ENCODE results near the gene SCAPER.

The SCAPER gene

GRCh38 chr15:76380249-76380648, 524.9 kb downstream of the SCAPER start:
- Histone ChIP-seq H3K4me3 (ENCODE audit: low read length) (no peak overlapping the region), H3K27ac (ENCODE audit: low read length) (no peak overlapping the region), H3K9me3 (ENCODE audit: control insufficient read depth, insufficient read depth, low read length) (no peaks in the 10 kb centered on the region), H3K27me3 (ENCODE audit: control insufficient read depth, insufficient read depth, low read length) (no peaks in the 10 kb centered on the region), H3K36me3 (ENCODE audit: control insufficient read depth, insufficient read depth, low read length) (no peaks in the 10 kb centered on the region), H3K4me1 (ENCODE audit: control insufficient read depth, insufficient read depth, low read length) (no peaks in the 10 kb centered on the region)
- DNase-seq (ENCODE audit: low read depth, low spot score): no peak
- no CpG with 5 or more reads among the region's 1 CpG for WGBS (ENCODE audit: insufficient coverage, insufficient read length)

DNA sequence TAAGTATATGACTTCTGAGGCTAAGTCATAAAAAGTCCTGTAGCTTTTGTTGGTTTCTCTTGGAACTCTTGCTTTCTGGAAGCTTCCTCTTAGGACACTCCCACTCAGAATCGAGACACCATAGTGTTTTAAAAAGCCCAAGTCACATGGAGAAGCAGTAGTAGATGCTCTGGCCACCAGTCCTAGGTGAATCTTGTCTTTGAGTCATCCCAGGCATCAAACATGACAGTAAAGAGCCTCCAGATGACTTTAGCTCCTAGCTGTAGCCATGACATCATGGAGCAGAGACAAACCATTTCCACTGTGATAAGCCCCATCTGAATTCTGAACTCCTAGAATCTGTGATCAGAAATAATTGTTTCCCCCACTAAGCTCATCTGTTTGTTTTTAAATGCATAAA, 526.4 kb downstream of the SCAPER start:
- no peak for DNase-seq (ENCODE audit: low read depth, low spot score)

DNA sequence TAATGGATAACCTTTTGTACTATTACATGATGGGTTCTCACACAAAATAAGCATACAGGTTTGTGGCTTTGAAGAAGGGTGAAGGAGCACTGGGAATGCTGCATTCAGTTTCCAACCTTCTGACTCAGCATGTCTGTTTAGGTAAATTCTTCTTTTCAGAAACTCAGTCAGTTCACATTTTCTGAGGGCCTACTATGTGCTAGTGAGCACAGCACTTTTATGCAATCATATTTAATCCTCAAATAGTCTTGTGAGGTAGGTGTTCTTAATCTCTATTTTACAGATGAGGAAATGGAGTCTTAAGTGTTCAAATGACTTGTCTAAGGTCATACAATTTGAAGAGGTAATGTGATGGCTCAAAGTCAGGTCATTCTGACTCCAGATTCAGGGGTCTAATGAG, 527.4 kb downstream of the SCAPER start:
- Histone ChIP-seq H3K27ac (ENCODE audit: low read length) (no peak overlapping the region), H3K27me3 (ENCODE audit: control insufficient read depth, insufficient read depth, low read length) (no peaks in the 10 kb centered on the region), H3K4me1 (ENCODE audit: control insufficient read depth, insufficient read depth, low read length) (no peaks in the 10 kb centered on the region), H3K9me3 (ENCODE audit: control insufficient read depth, insufficient read depth, low read length) (no peaks in the 10 kb centered on the region), H3K4me3 (ENCODE audit: low read length) (no peak overlapping the region), H3K36me3 (ENCODE audit: control insufficient read depth, insufficient read depth, low read length) (no peaks in the 10 kb centered on the region)
- no peak for DNase-seq (ENCODE audit: low read depth, low spot score)

More for the DNA sequence above, 526.4 kb downstream of the SCAPER start:
- no peaks in the 10 kb centered on the region for H3K9me3 ChIP-seq (ENCODE audit: control insufficient read depth, insufficient read depth, low read length)
- no peak overlapping the region for H3K4me3 ChIP-seq (ENCODE audit: low read length)
- WGBS (ENCODE audit: insufficient coverage, insufficient read length): no CpG with 5 or more reads among the region's 1 CpG
- H3K36me3 ChIP-seq (ENCODE audit: control insufficient read depth, insufficient read depth, low read length): no peaks in the 10 kb centered on the region
- H3K27ac ChIP-seq (ENCODE audit: low read length): no peak overlapping the region
- no peaks in the 10 kb centered on the region for H3K27me3 ChIP-seq (ENCODE audit: control insufficient read depth, insufficient read depth, low read length)
- H3K4me1 ChIP-seq (ENCODE audit: control insufficient read depth, insufficient read depth, low read length): no peaks in the 10 kb centered on the region

GRCh38 chr15:76377217-76377616, 527.9 kb downstream of the SCAPER start:
- no CpG with 5 or more reads among the region's 2 CpGs for WGBS (ENCODE audit: insufficient coverage, insufficient read length)
- H3K4me1 ChIP-seq (ENCODE audit: control insufficient read depth, insufficient read depth, low read length): no peaks in the 10 kb centered on the region
- no peak overlapping the region for H3K27ac ChIP-seq (ENCODE audit: low read length)
- H3K9me3 ChIP-seq (ENCODE audit: control insufficient read depth, insufficient read depth, low read length): no peaks in the 10 kb centered on the region
- DNase-seq (ENCODE audit: low read depth, low spot score): no peak
- no peaks in the 10 kb centered on the region for H3K27me3 ChIP-seq (ENCODE audit: control insufficient read depth, insufficient read depth, low read length)
- H3K4me3 ChIP-seq (ENCODE audit: low read length): no peak overlapping the region
- no peaks in the 10 kb centered on the region for H3K36me3 ChIP-seq (ENCODE audit: control insufficient read depth, insufficient read depth, low read length)

DNA sequence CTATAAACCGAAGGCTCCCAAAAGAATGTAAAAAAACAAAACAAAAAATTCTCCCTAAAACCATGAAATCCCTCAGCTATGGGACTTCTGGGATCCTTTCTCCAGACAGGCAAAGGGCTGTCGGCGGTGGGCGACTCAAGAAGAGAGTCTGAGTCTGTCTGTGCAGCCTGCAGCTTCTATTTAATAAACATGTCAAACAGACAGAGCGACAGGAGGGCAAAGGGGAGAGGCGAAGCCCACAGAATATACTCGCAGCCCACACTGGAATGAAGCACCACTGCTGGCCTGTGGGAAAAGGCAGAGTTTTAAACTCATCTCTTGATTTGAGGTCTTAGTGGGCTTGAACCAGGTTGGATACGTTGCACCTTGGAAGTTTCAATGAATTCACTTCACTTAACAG, 528.3 kb downstream of the SCAPER start:
- Histone ChIP-seq H3K36me3 (ENCODE audit: control insufficient read depth, insufficient read depth, low read length) (no peaks in the 10 kb centered on the region), H3K4me3 (ENCODE audit: low read length) (no peak overlapping the region), H3K9me3 (ENCODE audit: control insufficient read depth, insufficient read depth, low read length) (no peaks in the 10 kb centered on the region), H3K27ac (ENCODE audit: low read length) (no peak overlapping the region), H3K4me1 (ENCODE audit: control insufficient read depth, insufficient read depth, low read length) (no peaks in the 10 kb centered on the region), H3K27me3 (ENCODE audit: control insufficient read depth, insufficient read depth, low read length) (no peaks in the 10 kb centered on the region)
- no CpG with 5 or more reads among the region's 8 CpGs for WGBS (ENCODE audit: insufficient coverage, insufficient read length)
- DNase-seq (ENCODE audit: low read depth, low spot score): no peak

- no peaks in the 10 kb centered on the region for H3K4me1 ChIP-seq (ENCODE audit: control insufficient read depth, insufficient read depth, low read length)
- no peak overlapping the region for H3K4me3 ChIP-seq (ENCODE audit: low read length)
- WGBS (ENCODE audit: insufficient coverage, insufficient read length): no CpG with 5 or more reads among the region's 3 CpGs
- H3K9me3 ChIP-seq (ENCODE audit: control insufficient read depth, insufficient read depth, low read length): no peaks in the 10 kb centered on the region
- peak; percentile 4 for DNase-seq (ENCODE audit: low read depth, low spot score)
- no peak overlapping the region for H3K27ac ChIP-seq (ENCODE audit: low read length)
- H3K27me3 ChIP-seq (ENCODE audit: control insufficient read depth, insufficient read depth, low read length): no peaks in the 10 kb centered on the region
- no peaks in the 10 kb centered on the region for H3K36me3 ChIP-seq (ENCODE audit: control insufficient read depth, insufficient read depth, low read length)
Observed at GRCh38 chr15:76376029-76376428, 529.1 kb downstream of the SCAPER start.

- no peak for DNase-seq (ENCODE audit: low read depth, low spot score)
- H3K27me3 ChIP-seq (ENCODE audit: control insufficient read depth, insufficient read depth, low read length): no peaks in the 10 kb centered on the region
- no peaks in the 10 kb centered on the region; the same call in 1 of the 2 replicates for H3K4me1 ChIP-seq (ENCODE audit: control insufficient read depth, insufficient read depth, low read length)
- no peaks in the 10 kb centered on the region for H3K9me3 ChIP-seq (ENCODE audit: control insufficient read depth, insufficient read depth, low read length)
- WGBS (ENCODE audit: insufficient coverage, insufficient read length): no CpG with 5 or more reads among the region's 11 CpGs
- no peak overlapping the region for H3K27ac ChIP-seq (ENCODE audit: low read length)
- no peak overlapping the region for H3K4me3 ChIP-seq (ENCODE audit: low read length)
- H3K36me3 ChIP-seq (ENCODE audit: control insufficient read depth, insufficient read depth, low read length): no peaks in the 10 kb centered on the region
Observed at GRCh38 chr15:76368122-76368621, 537.0 kb downstream of the SCAPER start.

DNA sequence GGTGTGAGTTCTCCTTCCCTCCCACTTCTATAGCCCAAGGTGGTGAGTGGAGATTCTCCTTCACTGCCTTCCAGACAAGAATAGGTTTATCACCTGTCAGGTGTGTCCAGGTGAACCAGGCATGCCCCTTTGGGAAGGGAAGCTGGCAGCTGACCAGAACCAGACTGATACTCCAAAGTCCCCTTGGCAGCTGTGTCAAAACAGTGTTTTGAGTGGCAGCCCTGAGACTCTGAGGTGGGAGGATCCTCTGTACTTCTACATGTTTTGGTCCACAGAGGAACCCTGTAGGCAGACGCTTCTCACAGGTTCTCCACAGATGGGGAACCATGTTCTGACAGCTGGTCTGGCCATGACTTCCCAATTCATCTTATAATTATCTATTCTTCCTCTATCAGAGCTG, 538.4 kb downstream of the SCAPER start:
- no peaks in the 10 kb centered on the region for H3K36me3 ChIP-seq (ENCODE audit: control insufficient read depth, insufficient read depth, low read length)
- H3K4me3 ChIP-seq (ENCODE audit: low read length): no peak overlapping the region
- no peaks in the 10 kb centered on the region for H3K27me3 ChIP-seq (ENCODE audit: control insufficient read depth, insufficient read depth, low read length)
- DNase-seq (ENCODE audit: low read depth, low spot score): no peak
- H3K9me3 ChIP-seq (ENCODE audit: control insufficient read depth, insufficient read depth, low read length): no peaks in the 10 kb centered on the region
- H3K27ac ChIP-seq (ENCODE audit: low read length): no peak overlapping the region
- no peaks in the 10 kb centered on the region; the same call in 1 of the 2 replicates for H3K4me1 ChIP-seq (ENCODE audit: control insufficient read depth, insufficient read depth, low read length)
- WGBS (ENCODE audit: insufficient coverage, insufficient read length): no CpG with 5 or more reads among the region's 1 CpG

GRCh38 chr15:76363251-76363650, 541.9 kb downstream of the SCAPER start:
- Histone ChIP-seq H3K27me3 (ENCODE audit: control insufficient read depth, insufficient read depth, low read length) (no peaks in the 10 kb centered on the region), H3K4me3 (ENCODE audit: low read length) (no peak overlapping the region), H3K4me1 (ENCODE audit: control insufficient read depth, insufficient read depth, low read length) (no peaks in the 10 kb centered on the region; the same call in 1 of the 2 replicates), H3K36me3 (ENCODE audit: control insufficient read depth, insufficient read depth, low read length) (no peaks in the 10 kb centered on the region), H3K27ac (ENCODE audit: low read length) (no peak overlapping the region), H3K9me3 (ENCODE audit: control insufficient read depth, insufficient read depth, low read length) (no peaks in the 10 kb centered on the region)
- WGBS (ENCODE audit: insufficient coverage, insufficient read length): no CpG with 5 or more reads among the region's 2 CpGs
- DNase-seq (ENCODE audit: low read depth, low spot score): no peak

DNA sequence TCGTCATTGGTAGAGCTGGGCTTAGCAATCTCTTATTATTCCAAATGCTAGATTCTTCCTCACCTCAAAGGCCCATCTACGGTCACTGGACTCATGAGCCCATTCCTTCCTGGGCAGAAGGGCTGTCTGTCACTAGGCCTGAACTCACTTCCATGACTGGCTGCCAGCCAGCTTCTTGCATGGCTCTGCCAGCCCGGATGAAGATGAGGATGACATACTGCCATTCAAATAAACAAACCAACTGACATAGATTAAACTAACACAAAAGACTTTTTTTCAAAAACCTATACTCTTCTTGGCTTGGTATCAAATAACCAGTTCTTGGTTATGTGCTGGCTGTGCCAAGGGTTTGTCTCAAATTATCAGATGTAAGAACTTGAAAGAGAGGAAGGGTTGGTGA, 544.7 kb downstream of the SCAPER start:
- Histone ChIP-seq H3K4me1 (ENCODE audit: control insufficient read depth, insufficient read depth, low read length) (no peaks in the 10 kb centered on the region), H3K27ac (ENCODE audit: low read length) (no peak overlapping the region), H3K4me3 (ENCODE audit: low read length) (no peak overlapping the region), H3K27me3 (ENCODE audit: control insufficient read depth, insufficient read depth, low read length) (no peaks in the 10 kb centered on the region), H3K9me3 (ENCODE audit: control insufficient read depth, insufficient read depth, low read length) (no peaks in the 10 kb centered on the region), H3K36me3 (ENCODE audit: control insufficient read depth, insufficient read depth, low read length) (no peaks in the 10 kb centered on the region)
- WGBS (ENCODE audit: insufficient coverage, insufficient read length): no CpG with 5 or more reads among the region's 3 CpGs
- no peak for DNase-seq (ENCODE audit: low read depth, low spot score)

DNA sequence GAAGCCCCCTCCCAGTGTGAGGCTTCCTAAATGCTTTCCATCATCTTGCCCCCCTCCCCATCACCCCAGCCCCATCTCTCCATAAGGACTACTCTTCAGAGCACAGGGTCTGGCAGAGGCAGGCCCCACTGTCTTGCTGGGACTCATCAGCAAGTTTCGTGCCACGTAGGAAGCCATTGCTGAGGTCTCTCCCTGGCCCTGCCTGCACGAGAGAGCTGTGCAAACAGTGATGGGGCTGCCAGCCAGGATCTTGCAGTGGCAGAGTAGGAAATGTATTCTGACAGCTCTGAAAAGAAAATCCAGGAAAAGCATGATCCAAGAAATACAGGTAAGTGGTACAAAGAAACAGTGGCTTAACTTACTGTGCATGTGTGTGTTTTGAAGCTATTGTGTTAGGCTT, 546.0 kb downstream of the SCAPER start:
- H3K4me3 ChIP-seq (ENCODE audit: low read length): no peak overlapping the region
- H3K9me3 ChIP-seq (ENCODE audit: control insufficient read depth, insufficient read depth, low read length): no peaks in the 10 kb centered on the region
- no peaks in the 10 kb centered on the region for H3K27me3 ChIP-seq (ENCODE audit: control insufficient read depth, insufficient read depth, low read length)
- WGBS (ENCODE audit: insufficient coverage, insufficient read length): no CpG with 5 or more reads among the region's 3 CpGs
- H3K27ac ChIP-seq (ENCODE audit: low read length): no peak overlapping the region
- no peaks in the 10 kb centered on the region for H3K4me1 ChIP-seq (ENCODE audit: control insufficient read depth, insufficient read depth, low read length)
- DNase-seq (ENCODE audit: low read depth, low spot score): no peak
- no peaks in the 10 kb centered on the region for H3K36me3 ChIP-seq (ENCODE audit: control insufficient read depth, insufficient read depth, low read length)
